Measurements from ENCODE around the gene GTPBP3. TPM values are rescaled to one million over a fixed set of nuclear protein-coding genes. Genes with fewer than 3 reads are reported as not detected.

GTPBP3 gene
- total and polyA plus RNA-seq, 2 of the 13 experiments (the other 11 are each of a cell fraction or from before 2014, with no cell fraction given): 17.5 to 30.0 TPM

DNA sequence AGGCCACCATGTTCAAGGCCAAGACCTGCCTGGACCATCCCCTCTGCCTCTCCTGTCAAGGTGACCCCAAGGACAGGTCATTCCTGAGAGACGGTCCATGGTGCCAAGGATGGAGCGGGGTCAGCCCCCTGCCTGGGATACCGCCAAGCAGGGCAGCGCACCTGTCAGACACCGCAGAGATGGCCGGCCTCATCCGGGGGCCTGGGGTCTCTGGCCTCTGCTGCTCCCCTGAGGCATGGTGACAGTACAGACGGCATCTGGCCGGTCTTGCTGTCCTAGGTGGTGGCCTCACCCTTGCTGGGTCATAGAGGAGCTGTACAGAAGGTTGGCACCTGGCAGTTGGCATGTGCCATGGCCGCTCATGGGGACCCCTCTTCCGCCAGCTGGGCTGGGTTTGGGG is 16.9 kb upstream of the GTPBP3 start:
- TF ChIP-seq ZNF629 (CRISPR knock-in tag; conservative IDR thresholded peaks at IDR 0.05) (no peak), MIXL1 (CRISPR knock-in tag; IDR thresholded peaks at IDR 0.05) (no peak), ZNF180 (CRISPR knock-in tag; IDR thresholded peaks at IDR 0.05; ENCODE audit: borderline replicate concordance, low read depth) (no peak), RFXANK (CRISPR knock-in tag; IDR thresholded peaks at IDR 0.05) (no peak), ZNF660 (CRISPR knock-in tag; IDR thresholded peaks at IDR 0.05; ENCODE audit: borderline replicate concordance, low read depth) (no peak), HOXD1 (CRISPR knock-in tag; IDR thresholded peaks at IDR 0.05) (no peak), NBN (conservative IDR thresholded peaks at IDR 0.05) (no peak)
- in situ Hi-C loops (cut with HindIII; ENCODE audit: extremely low pct_ligation_motif_present, low pct_unique_long_range_greater_than_20kb): no loop called here
- no peaks in the 10 kb centered on the region for H3K27me3 ChIP-seq (ENCODE audit: control insufficient read depth in 1 of 2, insufficient read depth in 2 of 2, low read length in 2 of 2)
- DNase-seq (ENCODE audit: low spot score) (no peak), FAIRE-seq (no peak), ATAC-seq (no peak)
- no peaks in the 10 kb centered on the region for H3K9me3 ChIP-seq (ENCODE audit: low read length)
- intact Hi-C loops (cut with micrococcal nuclease; ENCODE audit: unreplicated experiment): no loop called here
- no peak overlapping the region for H3K9ac ChIP-seq (ENCODE audit: insufficient read depth, low read depth, low read length)
- WGBS (ENCODE audit: low lambda C conversion rate): 86% methylated on average over 7 of the region's 11 CpGs
- no peak overlapping the region for H3K27ac ChIP-seq (ENCODE audit: extremely low read length, insufficient read depth, low read length)
- H3K4me1 ChIP-seq (ENCODE audit: insufficient read depth, low read length): no peaks in the 10 kb centered on the region
- peaks cover 10 to 32% of the 10 kb centered on the region in 2 experiments; a peak in 4 of 5 replicates for H3K36me3 ChIP-seq (replicated peaks in 1 of 2; ENCODE audit: control insufficient read depth in 1 of 2, insufficient read depth in 2 of 2, low read length in 2 of 2)
- ChIA-PET POLR2A (interaction anchor here (1.6 kb wide), 1 partner anchor 11 kb away, joined by 3 read pairs; the partner anchor contains the start of gene DDA1), CTCF (ENCODE audit: low intra/inter-chr PET ratio, low total read pairs) (no interaction called here)
- H3K4me2 ChIP-seq (ENCODE audit: low read depth, low read length): no peak overlapping the region
- no peak overlapping the region for H2AFZ ChIP-seq (ENCODE audit: low read length)
- H3K4me3 ChIP-seq (replicated peaks in 1 of 3; ENCODE audit: insufficient read depth in 1 of 3, low read depth in 2 of 3, low read length in 3 of 3): no peak overlapping the region
- BruUV-seq (replicated peaks): no TSS peak
- H4K20me1 ChIP-seq (ENCODE audit: insufficient read depth, low read length): no peaks in the 10 kb centered on the region
- H3K79me2 ChIP-seq (ENCODE audit: insufficient read depth, low read length): no peaks in the 10 kb centered on the region

DNA sequence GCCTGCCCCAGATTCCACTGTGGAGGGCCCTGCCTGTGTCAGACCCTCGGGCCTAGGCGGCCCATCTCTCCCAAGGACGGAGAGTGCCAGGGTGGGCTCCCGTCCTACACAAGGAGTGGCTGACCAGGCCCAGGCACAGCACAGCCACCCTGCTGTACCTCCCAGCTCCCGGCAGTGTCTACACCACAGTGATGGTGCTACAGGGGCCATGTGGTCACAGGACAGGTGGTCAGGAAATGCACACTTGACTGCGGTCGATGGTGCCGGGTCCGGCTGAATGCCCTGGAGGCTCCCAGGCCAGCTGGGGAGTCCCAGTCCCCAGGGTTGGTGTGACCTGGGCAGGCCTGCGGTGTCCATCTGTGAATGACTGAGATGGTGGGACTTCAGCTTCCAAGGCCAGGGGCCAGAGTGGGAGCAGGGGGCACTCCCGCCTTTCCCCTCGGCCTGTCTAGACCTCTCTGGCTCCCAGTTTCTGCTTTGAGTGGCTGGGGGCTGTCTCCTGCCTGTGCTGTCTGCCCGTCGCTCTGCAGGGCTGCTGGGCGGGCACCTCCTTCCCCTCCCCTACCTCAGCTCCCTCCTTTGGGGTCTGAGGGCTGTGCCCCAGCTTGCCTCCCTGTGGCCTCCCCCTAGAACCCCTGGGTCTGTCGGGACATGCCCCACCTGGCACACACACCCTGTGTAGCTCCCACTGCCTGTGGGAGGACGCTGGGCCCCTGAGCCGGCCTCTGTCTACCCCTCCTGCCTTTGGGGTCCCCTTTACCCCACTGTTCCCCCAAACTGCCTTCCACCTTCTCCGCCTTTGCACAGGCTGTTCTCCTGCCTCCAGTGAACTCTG is 15.5 kb upstream of the GTPBP3 start:
- Histone ChIP-seq H3K27me3 (ENCODE audit: control insufficient read depth in 1 of 2, insufficient read depth in 2 of 2, low read length in 2 of 2) (no peaks in the 10 kb centered on the region), H3K9me3 (ENCODE audit: low read length) (no peaks in the 10 kb centered on the region), H3K36me3 (replicated peaks in 1 of 2; ENCODE audit: control insufficient read depth in 1 of 2, insufficient read depth in 2 of 2, low read length in 2 of 2) (peaks cover 7 to 25% of the 10 kb centered on the region in 2 experiments; a peak in 3 of 5 replicates), H3K27ac (ENCODE audit: extremely low read length, insufficient read depth, low read length) (no peak overlapping the region), H3K4me1 (ENCODE audit: insufficient read depth, low read length) (no peaks in the 10 kb centered on the region), H3K79me2 (ENCODE audit: insufficient read depth, low read length) (no peaks in the 10 kb centered on the region), H3K4me2 (ENCODE audit: low read depth, low read length) (no peak overlapping the region), H2AFZ (ENCODE audit: low read length) (no peak overlapping the region), H4K20me1 (ENCODE audit: insufficient read depth, low read length) (no peaks in the 10 kb centered on the region), H3K9ac (ENCODE audit: insufficient read depth, low read depth, low read length) (no peak overlapping the region), H3K4me3 (replicated peaks in 1 of 3; ENCODE audit: insufficient read depth in 1 of 3, low read depth in 2 of 3, low read length in 3 of 3) (no peak overlapping the region)
- CTCF ChIA-PET (ENCODE audit: low intra/inter-chr PET ratio, low total read pairs): no interaction called here
- in situ Hi-C loops (cut with HindIII; ENCODE audit: extremely low pct_ligation_motif_present, low pct_unique_long_range_greater_than_20kb) (no loop called here), intact Hi-C loops (cut with micrococcal nuclease; ENCODE audit: unreplicated experiment) (no loop called here)
- BruUV-seq (replicated peaks): no TSS peak
- ATAC-seq (peak; percentile 17), DNase-seq (ENCODE audit: low spot score) (no peak), FAIRE-seq (no peak)
- 99% methylated on average over 11 of the region's 19 CpGs for WGBS (ENCODE audit: low lambda C conversion rate)
- POLR2A ChIA-PET: interaction anchor here (1.3 to 1.6 kb wide), 2 partner anchors 10 to 13 kb away, joined by 3 read pairs; partner anchors contain the start of gene DDA1
- TF ChIP-seq, protein P1, sequence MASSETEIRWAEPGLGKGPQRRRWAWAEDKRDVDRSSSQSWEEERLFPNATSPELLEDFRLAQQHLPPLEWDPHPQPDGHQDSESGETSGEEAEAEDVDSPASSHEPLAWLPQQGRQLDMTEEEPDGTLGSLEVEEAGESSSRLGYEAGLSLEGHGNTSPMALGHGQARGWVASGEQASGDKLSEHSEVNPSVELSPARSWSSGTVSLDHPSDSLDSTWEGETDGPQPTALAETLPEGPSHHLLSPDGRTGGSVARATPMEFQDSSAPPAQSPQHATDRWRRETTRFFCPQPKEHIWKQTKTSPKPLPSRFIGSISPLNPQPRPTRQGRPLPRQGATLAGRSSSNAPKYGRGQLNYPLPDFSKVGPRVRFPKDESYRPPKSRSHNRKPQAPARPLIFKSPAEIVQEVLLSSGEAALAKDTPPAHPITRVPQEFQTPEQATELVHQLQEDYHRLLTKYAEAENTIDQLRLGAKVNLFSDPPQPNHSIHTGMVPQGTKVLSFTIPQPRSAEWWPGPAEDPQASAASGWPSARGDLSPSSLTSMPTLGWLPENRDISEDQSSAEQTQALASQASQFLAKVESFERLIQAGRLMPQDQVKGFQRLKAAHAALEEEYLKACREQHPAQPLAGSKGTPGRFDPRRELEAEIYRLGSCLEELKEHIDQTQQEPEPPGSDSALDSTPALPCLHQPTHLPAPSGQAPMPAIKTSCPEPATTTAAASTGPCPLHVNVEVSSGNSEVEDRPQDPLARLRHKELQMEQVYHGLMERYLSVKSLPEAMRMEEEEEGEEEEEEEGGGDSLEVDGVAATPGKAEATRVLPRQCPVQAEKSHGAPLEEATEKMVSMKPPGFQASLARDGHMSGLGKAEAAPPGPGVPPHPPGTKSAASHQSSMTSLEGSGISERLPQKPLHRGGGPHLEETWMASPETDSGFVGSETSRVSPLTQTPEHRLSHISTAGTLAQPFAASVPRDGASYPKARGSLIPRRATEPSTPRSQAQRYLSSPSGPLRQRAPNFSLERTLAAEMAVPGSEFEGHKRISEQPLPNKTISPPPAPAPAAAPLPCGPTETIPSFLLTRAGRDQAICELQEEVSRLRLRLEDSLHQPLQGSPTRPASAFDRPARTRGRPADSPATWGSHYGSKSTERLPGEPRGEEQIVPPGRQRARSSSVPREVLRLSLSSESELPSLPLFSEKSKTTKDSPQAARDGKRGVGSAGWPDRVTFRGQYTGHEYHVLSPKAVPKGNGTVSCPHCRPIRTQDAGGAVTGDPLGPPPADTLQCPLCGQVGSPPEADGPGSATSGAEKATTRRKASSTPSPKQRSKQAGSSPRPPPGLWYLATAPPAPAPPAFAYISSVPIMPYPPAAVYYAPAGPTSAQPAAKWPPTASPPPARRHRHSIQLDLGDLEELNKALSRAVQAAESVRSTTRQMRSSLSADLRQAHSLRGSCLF (CRISPR knock-in tag; IDR thresholded peaks at IDR 0.05; ENCODE audit: borderline replicate concordance): no peak
- no peak for TF ChIP-seq NFIC (IDR thresholded peaks at IDR 0.05; ENCODE audit: low read length)
- no peak for TF ChIP-seq ZNF7 (CRISPR knock-in tag; IDR thresholded peaks at IDR 0.05)
- TF ChIP-seq NFKBIZ (CRISPR knock-in tag; IDR thresholded peaks at IDR 0.05): no peak
- no peak for TF ChIP-seq JARID2 (CRISPR knock-in tag; IDR thresholded peaks at IDR 0.05; ENCODE audit: insufficient replicate concordance)
